HG03457 (cell line): ENCODE results near the gene HS3ST1.

Experiments used
- ATAC-seq: cut with Tn5 transposase; IDR thresholded peaks from one replicate; pipeline ENCODE4 v1.9.1; 2021; ENCODE audit warnings: moderate number of reproducible peaks; ENCODE audit not compliant: unreplicated experiment

HS3ST1 gene

GRCh38 chr4:11428231-11428898 lies at the start of gene HS3ST1:
HS3ST1 (minus strand) TSS chr4:11428894; CDS start chr4:11400005, 28,889 bp downstream.
- ATAC-seq, result peak; percentile 25

DNA sequence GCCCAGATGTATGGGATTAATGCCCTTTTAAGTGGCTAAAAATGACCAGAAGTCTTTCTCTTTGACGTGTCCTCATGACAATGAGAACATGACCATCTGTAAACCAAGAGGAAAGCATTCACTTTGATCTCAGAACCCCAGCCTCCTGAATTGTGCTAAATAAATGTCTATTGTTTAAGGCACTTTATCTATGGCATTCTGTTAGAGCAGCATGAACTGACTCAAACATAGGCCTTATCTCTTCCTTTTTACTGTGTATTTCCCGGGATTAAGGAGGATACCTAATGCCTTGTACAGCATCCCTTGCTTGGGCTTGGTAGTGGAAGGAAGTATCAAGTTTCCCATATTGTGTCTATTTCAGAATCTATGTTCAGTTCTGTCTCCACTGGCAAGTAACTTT lies 47.2 kb upstream of the HS3ST1 start:
- no peak for ATAC-seq

DNA sequence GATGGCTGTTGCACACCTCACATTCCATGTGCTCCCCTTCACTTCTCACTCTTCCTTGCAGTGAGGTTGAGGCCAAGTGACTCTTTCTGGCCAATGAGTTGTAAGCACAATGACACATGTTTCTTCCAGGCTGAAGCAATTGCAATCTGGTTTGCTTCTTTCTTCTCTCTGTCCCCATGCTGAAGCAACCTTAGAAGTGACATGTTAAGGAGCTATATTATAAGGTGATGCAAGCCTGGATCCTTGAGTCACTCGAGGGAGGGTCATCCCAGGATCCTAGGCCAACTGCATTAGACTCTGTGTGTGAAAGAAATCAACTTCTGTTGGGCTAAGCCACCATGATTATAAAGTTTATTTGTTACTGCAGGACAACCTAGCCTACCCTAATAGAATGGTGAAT lies 45.5 kb upstream of the HS3ST1 start:
- ATAC-seq, result no peak

GRCh38 chr4:11472535-11472934 lies 43.8 kb upstream of the HS3ST1 start:
- ATAC-seq, result no peak

GRCh38 chr4:11471618-11472017 lies 42.9 kb upstream of the HS3ST1 start:
- peak; percentile 64 for ATAC-seq

DNA sequence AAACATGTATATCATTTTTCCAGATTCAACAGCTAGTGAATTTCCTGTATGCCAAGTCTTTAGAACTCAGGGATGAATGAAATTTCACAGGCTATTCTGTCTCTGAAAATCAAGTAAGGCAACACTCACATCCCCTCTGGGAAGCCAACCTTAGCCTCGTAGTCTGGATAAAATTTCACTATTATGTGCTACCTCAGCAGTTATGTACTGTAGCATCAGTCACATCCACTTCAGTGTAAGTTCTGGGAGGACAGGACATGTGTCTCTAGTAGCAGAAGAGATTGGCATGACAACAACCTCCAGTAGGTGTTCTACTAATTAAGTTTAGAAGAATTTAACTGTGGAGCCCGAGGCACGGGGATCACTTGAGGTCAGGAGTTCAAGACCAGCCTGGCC lies 42.4 kb upstream of the HS3ST1 start:
- ATAC-seq, result no peak

DNA sequence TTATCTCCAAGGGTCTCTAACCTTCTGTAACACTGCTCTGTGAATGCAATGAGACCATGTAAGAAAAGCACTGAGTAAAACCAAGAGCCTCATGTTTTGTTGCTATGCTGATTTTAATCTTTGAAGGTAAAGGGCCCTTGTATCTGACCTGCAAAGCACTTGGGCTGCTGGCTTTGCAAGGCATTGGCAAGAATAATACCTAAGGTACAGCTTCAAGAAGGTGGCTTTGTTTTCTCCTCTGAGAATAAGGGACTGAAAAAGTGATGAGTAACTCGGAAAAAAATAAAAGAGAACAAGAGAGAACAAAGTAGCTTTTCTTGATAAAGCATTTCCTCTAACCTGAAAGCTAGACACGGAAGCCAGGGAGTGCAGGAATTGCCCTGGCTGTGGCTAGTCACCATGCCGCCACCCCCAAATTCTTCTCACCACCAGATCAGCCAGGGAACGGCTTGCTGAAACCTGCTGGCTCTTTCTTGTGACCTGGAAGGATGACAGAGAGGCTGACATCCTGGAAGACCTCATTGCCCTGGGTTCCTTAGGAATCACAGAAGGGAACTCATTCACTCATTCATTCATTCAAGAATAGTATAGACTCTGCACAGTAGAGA lies 41.8 kb upstream of the HS3ST1 start:
- peak; percentile 42 for ATAC-seq

DNA sequence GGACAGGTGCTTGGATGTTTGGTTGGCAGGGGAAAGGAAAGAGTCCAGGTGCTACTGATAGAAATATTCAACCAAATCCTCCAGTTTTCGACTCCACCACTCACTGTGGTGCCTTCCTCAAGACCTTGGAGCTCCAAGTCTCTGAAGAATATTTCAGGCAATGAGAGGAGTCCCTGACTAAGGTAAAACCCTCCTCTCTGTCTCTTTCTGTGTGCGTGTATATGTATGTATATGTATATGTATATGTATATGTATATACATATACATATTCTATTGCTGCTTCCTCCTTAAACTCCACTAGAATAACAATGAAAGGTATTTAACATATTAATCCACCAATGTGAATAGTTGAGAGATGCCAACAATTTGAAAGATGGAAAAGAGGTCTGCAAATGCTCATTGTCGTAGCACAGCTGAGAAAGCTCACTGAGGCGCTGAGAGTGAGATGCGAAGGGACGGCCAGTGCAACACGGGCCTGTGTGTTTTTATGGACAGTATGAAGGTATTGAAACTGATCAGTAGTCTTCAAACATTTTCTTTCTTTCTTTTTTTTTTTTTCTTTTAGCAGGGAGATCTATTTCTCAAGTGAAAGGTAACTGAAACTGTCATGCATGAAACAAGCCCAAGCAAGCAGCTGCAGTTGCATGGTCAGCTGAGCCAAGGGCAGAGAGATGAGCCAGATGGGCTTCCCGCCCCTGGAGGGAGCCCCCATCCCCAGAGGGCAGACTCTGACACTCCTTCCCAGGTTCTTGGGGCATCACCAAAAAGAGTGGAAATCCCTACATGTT lies 41.1 kb upstream of the HS3ST1 start:
- ATAC-seq, result peak; percentile 48

- no peak for ATAC-seq
Measured at GRCh38 chr4:11468901-11469300, 40.2 kb upstream of the HS3ST1 start.

GRCh38 chr4:11467931-11468330 lies 39.2 kb upstream of the HS3ST1 start:
- no peak for ATAC-seq

GRCh38 chr4:11463707-11464106 lies 35.0 kb upstream of the HS3ST1 start:
- ATAC-seq, result no peak

- ATAC-seq, result no peak
Measured at GRCh38 chr4:11456401-11456800, 27.7 kb upstream of the HS3ST1 start.

DNA sequence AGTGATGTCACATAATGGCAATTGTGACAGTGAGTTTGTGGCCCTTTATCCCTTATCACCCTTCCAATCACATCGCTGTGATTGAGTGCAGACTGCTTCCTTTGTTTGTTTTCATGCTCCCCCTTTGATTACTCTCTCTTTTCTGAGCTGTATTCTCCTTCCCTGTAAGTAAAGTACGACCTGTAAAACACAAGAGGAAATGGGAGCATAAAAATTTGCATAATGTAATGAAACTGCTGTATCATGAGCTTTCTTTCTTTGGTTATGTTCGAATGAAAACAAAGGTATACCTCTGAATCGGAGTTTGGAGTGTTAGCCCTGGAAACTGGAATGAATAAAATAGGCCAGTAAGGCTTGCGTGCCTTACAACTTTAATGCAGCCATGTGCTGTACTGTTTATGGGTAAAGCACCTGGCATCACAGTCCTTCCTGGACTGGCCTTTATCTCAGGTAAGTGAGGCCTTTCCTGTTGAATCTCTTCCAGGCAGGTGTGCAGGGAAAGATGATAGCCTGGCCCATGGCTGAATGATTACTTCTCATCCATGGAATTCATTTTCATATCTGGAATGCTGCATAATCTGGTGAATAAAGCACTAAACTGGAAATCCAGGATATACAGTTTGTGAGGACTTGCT lies 26.6 kb upstream of the HS3ST1 start:
- ATAC-seq, result no peak

DNA sequence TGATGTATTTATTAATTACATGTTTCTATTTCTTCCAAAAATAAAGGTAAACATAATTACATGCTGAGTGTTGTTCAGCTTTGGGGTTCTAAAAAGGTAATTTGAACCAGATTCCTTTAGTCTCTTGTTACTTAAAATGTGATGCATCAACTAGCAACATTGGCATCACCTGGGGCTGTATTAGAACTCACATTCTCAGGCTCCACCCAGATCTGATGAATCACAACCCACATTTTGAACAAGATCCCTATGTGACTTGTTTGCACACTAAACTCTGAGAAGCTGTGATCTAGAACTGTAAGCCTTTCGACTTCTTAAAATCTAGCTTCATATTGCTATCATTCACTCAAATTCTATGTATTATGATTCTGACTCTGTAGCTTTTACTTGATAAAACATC lies 23.0 kb upstream of the HS3ST1 start:
- ATAC-seq, result no peak

DNA sequence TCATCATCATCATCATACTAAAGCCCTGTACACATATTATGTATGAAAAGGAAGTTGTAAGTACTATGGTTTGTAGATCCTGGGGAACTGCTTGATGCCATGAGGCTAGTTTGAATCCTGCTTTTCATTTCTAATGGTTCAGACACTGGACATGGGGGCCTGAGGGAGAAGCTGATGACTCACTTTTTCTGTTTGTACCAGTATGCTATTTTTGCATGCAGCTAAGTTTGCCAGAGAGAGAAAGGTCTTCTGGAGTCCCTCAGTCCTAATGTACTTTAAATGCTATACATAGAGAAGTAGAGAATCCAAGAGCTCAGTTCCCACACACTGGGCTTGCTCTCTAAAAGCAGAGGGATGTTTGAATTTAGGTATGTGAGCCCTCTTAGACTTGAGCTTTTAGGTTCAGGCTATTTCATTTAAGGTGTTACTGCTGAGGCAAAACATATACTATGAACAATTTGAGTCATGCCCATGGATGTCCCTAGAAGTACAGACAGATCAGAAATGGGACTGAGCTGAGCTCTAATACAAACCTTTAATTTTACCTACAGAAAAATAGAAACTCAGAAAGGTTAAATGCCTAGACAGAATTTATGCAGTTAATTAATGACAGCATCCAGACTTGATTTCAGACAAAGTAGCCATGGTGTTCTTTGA lies 17.6 kb upstream of the HS3ST1 start:
- no peak for ATAC-seq

DNA sequence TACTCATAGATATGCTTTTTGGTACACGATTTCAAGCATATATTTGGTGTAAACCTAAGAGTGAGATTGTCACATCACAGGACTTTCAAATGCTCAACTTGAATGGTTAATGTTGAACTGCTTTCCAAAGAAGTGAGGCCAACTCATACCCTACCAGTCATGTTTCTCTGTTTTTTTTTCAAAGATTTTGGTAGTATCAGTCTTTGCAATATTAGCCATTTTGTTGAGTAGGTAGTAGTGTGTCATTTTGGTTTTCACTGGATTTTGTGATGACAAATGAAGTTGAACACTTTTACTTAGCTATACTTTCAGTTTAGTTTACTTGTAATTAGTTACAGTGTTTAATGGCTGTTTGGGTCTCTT lies 12.5 kb upstream of the HS3ST1 start:
- ATAC-seq, result no peak

- ATAC-seq, result no peak
Measured at GRCh38 chr4:11440481-11441193, 11.9 kb upstream of the HS3ST1 start.

- no peak for ATAC-seq
Measured at GRCh38 chr4:11439836-11440235, 11.1 kb upstream of the HS3ST1 start.

DNA sequence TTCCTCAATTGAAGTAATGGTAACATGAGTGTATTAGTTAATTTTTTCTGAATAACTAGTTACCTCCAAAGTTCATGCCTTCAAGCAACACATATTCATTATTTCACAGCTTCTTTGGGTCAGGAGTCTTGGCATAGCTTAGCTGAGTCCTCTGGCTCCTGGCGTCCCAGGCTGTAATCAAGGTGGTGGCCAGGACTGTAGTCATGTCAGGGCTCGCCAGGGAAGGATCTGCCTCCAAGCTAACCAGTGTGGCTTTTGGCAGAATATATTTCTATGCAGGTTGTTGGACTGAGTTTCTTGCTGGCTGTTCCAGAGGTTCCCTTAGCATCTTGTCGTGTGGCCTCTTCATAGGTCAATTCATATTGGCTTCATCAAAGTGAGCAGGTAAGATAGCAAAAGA lies 10.0 kb upstream of the HS3ST1 start:
- no peak for ATAC-seq

GRCh38 chr4:11436673-11437072 lies 8.0 kb upstream of the HS3ST1 start:
- no peak for ATAC-seq

DNA sequence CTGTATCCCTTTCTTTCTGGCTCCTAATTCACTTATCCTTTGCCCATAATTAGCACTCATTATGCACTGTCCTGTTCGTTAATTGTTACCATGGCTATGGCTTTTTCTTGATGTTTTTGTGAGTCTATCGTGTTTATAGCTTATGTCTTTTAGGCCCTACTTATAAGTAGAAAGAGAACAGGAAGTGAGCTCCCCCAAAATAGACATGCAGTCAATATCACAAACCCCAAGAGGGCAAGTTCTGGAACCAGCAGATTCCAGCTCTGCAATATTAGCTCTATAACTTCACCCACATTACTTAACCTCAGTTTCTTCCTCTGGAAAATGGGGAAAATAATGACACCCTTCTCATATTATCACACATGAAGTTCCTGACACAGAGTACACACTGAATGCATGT lies 7.4 kb upstream of the HS3ST1 start:
- ATAC-seq, result no peak
